ENCODE measurements around the gene ACACB.
A peak's percentile ranks its signal among the peaks of the same experiment; 100 is the strongest.

The ACACB gene

GRCh38 chr12:109232731-109233130 is 116.3 kb downstream of the ACACB start:
- peak in 34 of 42 donors; percentile 7 to 85 (median 48) for DNase-seq

GRCh38 chr12:109234012-109234411 is 117.6 kb downstream of the ACACB start:
- no peak for DNase-seq
- intact Hi-C loops (cut with DNase I) = no loop called here

More at GRCh38 chr12:109232731-109233130, 116.3 kb downstream of the ACACB start:
- intact Hi-C loops (cut with DNase I) = no loop called here

- intact Hi-C loops (cut with DNase I) = no loop called here
- no peak for DNase-seq
Measured at GRCh38 chr12:109236257-109236656, 119.9 kb downstream of the ACACB start.

GRCh38 chr12:109239179-109239578 is 122.8 kb downstream of the ACACB start:
- intact Hi-C loops (cut with DNase I) = no loop called here
- no peak for DNase-seq

- intact Hi-C loops (cut with DNase I) = no loop called here
Measured at GRCh38 chr12:109239691-109240090, 123.3 kb downstream of the ACACB start.

GRCh38 chr12:109240365-109240764 is 124.0 kb downstream of the ACACB start:
- no peak for DNase-seq
- intact Hi-C loops (cut with DNase I) = no loop called here

More at GRCh38 chr12:109239691-109240090, 123.3 kb downstream of the ACACB start:
- no peak for DNase-seq

GRCh38 chr12:109241936-109242335 is 125.5 kb downstream of the ACACB start:
- DNase-seq = no peak
- intact Hi-C loops (cut with DNase I) = no loop called here

GRCh38 chr12:109244073-109244472 is 127.7 kb downstream of the ACACB start:
- DNase-seq = no peak
- intact Hi-C loops (cut with DNase I) = no loop called here

- DNase-seq = no peak
- intact Hi-C loops (cut with DNase I) = no loop called here
Measured at GRCh38 chr12:109246221-109246620, 129.8 kb downstream of the ACACB start.

GRCh38 chr12:109247831-109248654 is 131.7 kb downstream of the ACACB start:
- no peak for DNase-seq
- intact Hi-C loops (cut with DNase I) = no loop called here

GRCh38 chr12:109250523-109250922 is 134.1 kb downstream of the ACACB start:
- intact Hi-C loops (cut with DNase I) = no loop called here
- DNase-seq = no peak

GRCh38 chr12:109252799-109253198 is 136.4 kb downstream of the ACACB start:
- no peak for DNase-seq
- intact Hi-C loops (cut with DNase I) = no loop called here

- intact Hi-C loops (cut with DNase I) = no loop called here
- DNase-seq = no peak
Measured at GRCh38 chr12:109253913-109254544, 137.6 kb downstream of the ACACB start.

GRCh38 chr12:109255377-109255776 is 139.0 kb downstream of the ACACB start:
- intact Hi-C loops (cut with DNase I) = no loop called here
- peak in 23 of 42 donors; percentile 9 to 81 (median 45) for DNase-seq

GRCh38 chr12:109256011-109256410 is 139.6 kb downstream of the ACACB start:
- no peak for DNase-seq
- intact Hi-C loops (cut with DNase I) = no loop called here

- intact Hi-C loops (cut with DNase I) = no loop called here
- no peak for DNase-seq
Measured at GRCh38 chr12:109258201-109258600, 141.8 kb downstream of the ACACB start.

GRCh38 chr12:109258607-109259544 is 142.5 kb downstream of the ACACB start:
- DNase-seq = no peak
- intact Hi-C loops (cut with DNase I) = no loop called here

GRCh38 chr12:109259545-109259895 is 143.1 kb downstream of the ACACB start:
- intact Hi-C loops (cut with DNase I) = no loop called here
- DNase-seq = no peak

- intact Hi-C loops (cut with DNase I) = loop anchor here (5.0 kb wide), 1 partner anchor 126 kb away; no protein-coding TSS in a partner anchor
- DNase-seq = no peak
Measured at GRCh38 chr12:109261087-109261486, 144.7 kb downstream of the ACACB start.
